Fibroblast of pulmonary artery (primary cell): Measurements from ENCODE around the gene COL6A3.

Source experiments
- DNase-seq: peaks from one replicate; pipeline ENCODE4 v3.0.0-alpha.2; 2010; ENCODE audit warnings: low read depth
- H3K4me3 ChIP-seq: replicated peaks from 2 replicates; pipeline ENCODE4 v1.5.1; 2011; ENCODE audit warnings: low read depth, mild to moderate bottlenecking, control low read depth, low read length, moderate library complexity
- TF ChIP-seq, protein P1 (sequence below): IDR thresholded peaks from 2 replicates; pipeline ENCODE4 v1.5.1; 2011; ENCODE audit warnings: mild to moderate bottlenecking, control low read depth, low read length, inconsistent platforms; ENCODE audit errors: missing control alignments

COL6A3 gene

DNA sequence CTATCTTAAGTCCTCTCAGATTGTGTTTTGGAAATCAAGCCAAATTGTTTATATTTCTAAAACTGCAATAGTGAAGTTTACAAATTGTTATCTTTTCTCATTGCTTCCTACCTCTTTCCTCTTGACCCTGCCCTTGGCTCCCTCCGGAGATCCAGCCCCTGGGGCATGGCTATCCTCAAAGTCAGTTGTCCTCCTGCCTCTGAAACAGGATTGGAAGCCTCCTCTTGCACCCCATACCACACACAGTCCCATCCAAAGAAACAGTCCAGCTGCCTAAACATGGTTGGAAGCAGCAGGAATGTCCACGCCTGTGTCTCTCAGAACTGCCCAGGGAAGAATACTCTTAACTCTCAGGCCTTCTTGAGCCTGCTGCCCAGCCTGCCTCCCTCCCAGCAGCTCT is 30.1 kb upstream of the COL6A3 start:
- no peak overlapping the region for H3K4me3 ChIP-seq
- DNase-seq: no peak
- TF ChIP-seq, protein P1, sequence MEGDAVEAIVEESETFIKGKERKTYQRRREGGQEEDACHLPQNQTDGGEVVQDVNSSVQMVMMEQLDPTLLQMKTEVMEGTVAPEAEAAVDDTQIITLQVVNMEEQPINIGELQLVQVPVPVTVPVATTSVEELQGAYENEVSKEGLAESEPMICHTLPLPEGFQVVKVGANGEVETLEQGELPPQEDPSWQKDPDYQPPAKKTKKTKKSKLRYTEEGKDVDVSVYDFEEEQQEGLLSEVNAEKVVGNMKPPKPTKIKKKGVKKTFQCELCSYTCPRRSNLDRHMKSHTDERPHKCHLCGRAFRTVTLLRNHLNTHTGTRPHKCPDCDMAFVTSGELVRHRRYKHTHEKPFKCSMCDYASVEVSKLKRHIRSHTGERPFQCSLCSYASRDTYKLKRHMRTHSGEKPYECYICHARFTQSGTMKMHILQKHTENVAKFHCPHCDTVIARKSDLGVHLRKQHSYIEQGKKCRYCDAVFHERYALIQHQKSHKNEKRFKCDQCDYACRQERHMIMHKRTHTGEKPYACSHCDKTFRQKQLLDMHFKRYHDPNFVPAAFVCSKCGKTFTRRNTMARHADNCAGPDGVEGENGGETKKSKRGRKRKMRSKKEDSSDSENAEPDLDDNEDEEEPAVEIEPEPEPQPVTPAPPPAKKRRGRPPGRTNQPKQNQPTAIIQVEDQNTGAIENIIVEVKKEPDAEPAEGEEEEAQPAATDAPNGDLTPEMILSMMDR: no peak

- peak; percentile 70 for DNase-seq
- TF ChIP-seq, protein P1: no peak
- no peak overlapping the region for H3K4me3 ChIP-seq
These were observed 27.8 kb upstream of the COL6A3 start for GRCh38 chr2:237441605-237442274.

GRCh38 chr2:237440819-237441281 is 26.9 kb upstream of the COL6A3 start:
- TF ChIP-seq, protein P1: no peak
- no peak overlapping the region for H3K4me3 ChIP-seq
- peak; percentile 49 for DNase-seq

GRCh38 chr2:237438080-237438940 is 24.3 kb upstream of the COL6A3 start:
- H3K4me3 ChIP-seq: no peak overlapping the region
- TF ChIP-seq, protein P1: no peak
- DNase-seq: no peak

DNA sequence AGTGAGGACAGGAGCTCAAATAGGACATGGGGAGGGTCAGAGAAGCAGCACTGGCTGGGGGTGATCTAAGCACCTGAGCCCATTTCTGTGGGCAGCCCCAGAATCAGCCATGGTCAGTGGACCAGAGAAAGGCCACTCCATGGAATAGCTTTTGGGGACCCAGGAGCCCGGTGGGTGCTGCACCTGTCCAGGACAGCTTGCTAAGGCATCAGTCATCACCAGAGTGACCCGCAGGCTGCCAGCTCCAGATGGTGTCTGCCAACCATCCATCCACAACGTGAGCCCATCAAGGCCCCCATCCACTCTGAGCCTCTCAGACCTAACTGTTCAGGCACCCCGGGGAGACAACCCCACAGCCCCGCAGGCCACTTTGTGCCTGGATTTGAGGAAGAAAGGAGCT is 23.6 kb upstream of the COL6A3 start:
- DNase-seq: no peak
- TF ChIP-seq, protein P1: no peak

GRCh38 chr2:237435844-237436587 is 22.1 kb upstream of the COL6A3 start:
- TF ChIP-seq, protein P1: no peak
- H3K4me3 ChIP-seq: no peak overlapping the region
- DNase-seq: peak; percentile 92

More for the DNA sequence above, 23.6 kb upstream of the COL6A3 start:
- no peak overlapping the region for H3K4me3 ChIP-seq
